HepG2 (cell line): ENCODE measurements around the gene TOE1. TPM values are rescaled to one million over a fixed set of nuclear protein-coding genes. Genes with fewer than 3 reads are reported as not detected.

Experiments
- ATAC-seq: fragments of 200-7000 bp; cut with Tn5 transposase; 3 replicates; pipeline ENCODE4 v1.9.1; 2020; ENCODE audit warnings: mild to moderate bottlenecking, moderate library complexity
- BruUV-seq: library from RNA; stranded (reverse); fragments of 400-500 nt; replicated peaks from 2 replicates; lab custom pipeline; 2021; lab: Mats Ljungman, UMichigan
- CTCF ChIA-PET: fragments of 300-600 bp; formaldehyde crosslinking; extraction: SDS; loops from one replicate; lab custom pipeline; 2021; ENCODE audit warnings: low total read pairs, inconsistent platforms, low intra/inter-chr PET ratio; lab: Yijun Ruan, JAX
- POLR2A ChIA-PET: fragments of 350-600 bp; sonication (Branson Sonifier 250); formaldehyde crosslinking; loops from one replicate; lab custom pipeline; 2020; ENCODE audit warnings: antibody characterized with exemption, inconsistent platforms; lab: Yijun Ruan, JAX
- DNase-seq: peaks from one replicate; pipeline ENCODE4 v3.0.0-alpha.2; 2015; ENCODE audit warnings: low spot score
- FAIRE-seq: peaks from 3 replicates; lab custom pipeline; 2011; peaks lifted over from hg19 to GRCh38; lab: Jason Lieb, UNC
- H2AFZ ChIP-seq: one replicate; pipeline ENCODE4 v1.6.1; 2011; ENCODE audit warnings: low read length, inconsistent platforms
- H3K27ac ChIP-seq: fragments of 300-600 bp; 3 replicates; pipeline ENCODE4 v1.8.0; 2011; ENCODE audit warnings: mixed run types, mild to moderate bottlenecking, mixed read lengths, low read length, inconsistent platforms; ENCODE audit not compliant: insufficient read depth; ENCODE audit errors: extremely low read length
- H3K27me3 ChIP-seq, 2 experiments: fragments of 200-600 bp in 1 of 2; 2 replicates in 1 of 2; 3 replicates in 1 of 2; pipeline versions ENCODE4 v1.6.0 to v1.8.0; 2011; ENCODE audit warnings: low read length in 2 of 2, mild to moderate bottlenecking in 2 of 2, moderate library complexity in 2 of 2, inconsistent platforms in 1 of 2; ENCODE audit not compliant: insufficient read depth in 2 of 2, control insufficient read depth in 1 of 2
- H3K36me3 ChIP-seq, 2 experiments: fragments of 200-600 bp in 1 of 2; replicated peaks in 1 of 2; 2 replicates in 1 of 2; 3 replicates in 1 of 2; pipeline versions ENCODE4 v1.5.1 to v1.8.0; 2011; ENCODE audit warnings: low read length in 2 of 2, inconsistent platforms in 1 of 2; ENCODE audit not compliant: insufficient read depth in 2 of 2, control insufficient read depth in 1 of 2
- H3K4me1 ChIP-seq: 2 replicates; pipeline ENCODE4 v1.5.1; 2012; ENCODE audit warnings: low read length, inconsistent platforms; ENCODE audit not compliant: insufficient read depth
- H3K4me2 ChIP-seq: 2 replicates; pipeline ENCODE4 v1.6.0; 2011; ENCODE audit warnings: low read depth, low read length, inconsistent platforms
- H3K4me3 ChIP-seq, 3 experiments: fragments of 200-600 bp in 1 of 3; sonication (generic), shearing (Covaris generic) in 1 of 3; replicated peaks in 1 of 3; 2 replicates each; pipeline ENCODE4 v1.5.1; 2011 to 2016; ENCODE audit warnings: low read length in 3 of 3, inconsistent platforms in 2 of 3, low read depth in 2 of 3, mild to moderate bottlenecking in 2 of 3, control low read depth in 1 of 3, mixed read lengths in 1 of 3; ENCODE audit not compliant: insufficient read depth in 1 of 3
- H3K79me2 ChIP-seq: one replicate; pipeline ENCODE4 v1.6.1; 2011; ENCODE audit warnings: low read length, inconsistent platforms; ENCODE audit not compliant: insufficient read depth
- H3K9ac ChIP-seq: 2 replicates; pipeline ENCODE4 v1.6.0; 2011; ENCODE audit warnings: mild to moderate bottlenecking, low read depth, low read length, inconsistent platforms; ENCODE audit not compliant: insufficient read depth
- H3K9me3 ChIP-seq: 2 replicates; pipeline ENCODE4 v1.5.1; 2012; ENCODE audit warnings: mild to moderate bottlenecking, low read length
- H4K20me1 ChIP-seq: 2 replicates; pipeline ENCODE4 v1.6.0; 2011; ENCODE audit warnings: inconsistent platforms, mild to moderate bottlenecking, low read length, moderate library complexity; ENCODE audit not compliant: insufficient read depth
- ATM ChIP-seq: fragments of 450-650 bp; IDR thresholded peaks from 2 replicates; pipeline ENCODE4 v1.7.1; 2017; ENCODE audit warnings: mild to moderate bottlenecking, borderline replicate concordance
- CCAR2 ChIP-seq: fragments of 200-400 bp; formaldehyde crosslinking; optimal IDR thresholded peaks from 2 replicates; pipeline ENCODE3; 2018; ENCODE audit warnings: low read depth, mild to moderate bottlenecking, low read length, moderate library complexity
- DPF2 ChIP-seq: sonication (generic); formaldehyde crosslinking; IDR thresholded peaks from 2 replicates; pipeline ENCODE4 v1.4.0; 2020; ENCODE audit warnings: mild to moderate bottlenecking, low read depth, missing genetic modification reagents, borderline replicate concordance
- EP300 ChIP-seq, 3 experiments: sonication (generic) in 1 of 3; formaldehyde crosslinking in 1 of 3; IDR thresholded peaks; 2 replicates each; pipeline versions ENCODE4 v1.5.1 to v1.6.1; 2011 to 2020; ENCODE audit warnings: low read depth in 2 of 3, low read length in 2 of 3, borderline replicate concordance in 1 of 3, improper control_type of control experiment in 1 of 3, mild to moderate bottlenecking in 1 of 3, missing genetic modification reagents in 1 of 3, moderate library complexity in 1 of 3
- MAFF ChIP-seq: IDR thresholded peaks from 2 replicates; pipeline ENCODE4 v1.6.1; 2011; ENCODE audit warnings: low read depth, low read length, improper control_type of control experiment
- PHF8 ChIP-seq: sonication (generic); formaldehyde crosslinking; IDR thresholded peaks from 2 replicates; pipeline ENCODE4 v1.5.0; 2020; ENCODE audit warnings: missing genetic modification reagents
- PITX1 ChIP-seq: sonication (generic); formaldehyde crosslinking; IDR thresholded peaks from 2 replicates; pipeline ENCODE4 v1.5.1; 2020; ENCODE audit warnings: mild to moderate bottlenecking, missing genetic modification reagents
- SPEN ChIP-seq: sonication (generic); formaldehyde crosslinking; IDR thresholded peaks from 2 replicates; pipeline ENCODE4 v1.5.1; 2020; ENCODE audit warnings: low read depth, mild to moderate bottlenecking, missing genetic modification reagents
- TEAD3 ChIP-seq: optimal IDR thresholded peaks from 2 replicates; pipeline ENCODE3; 2016; ENCODE audit warnings: borderline replicate concordance
- U2AF1 ChIP-seq: fragments of 200-400 bp; formaldehyde crosslinking; optimal IDR thresholded peaks from 2 replicates; pipeline ENCODE3; 2017; ENCODE audit warnings: mild to moderate bottlenecking, low read depth, low read length
- U2AF2 ChIP-seq: fragments of 200-400 bp; formaldehyde crosslinking; IDR thresholded peaks from 2 replicates; pipeline ENCODE4 v1.6.1; 2017; ENCODE audit warnings: low read depth, mild to moderate bottlenecking, low read length
- XRCC5 ChIP-seq: fragments of 200-400 bp; formaldehyde crosslinking; optimal IDR thresholded peaks from 2 replicates; pipeline ENCODE3; 2017; ENCODE audit warnings: mild to moderate bottlenecking, low read length
- ZFYVE20 ChIP-seq: sonication (generic); formaldehyde crosslinking; IDR thresholded peaks from 2 replicates; pipeline ENCODE4 v1.8.0; 2023; ENCODE audit warnings: low read depth, mild to moderate bottlenecking, moderate library complexity, missing genetic modification reagents, borderline replicate concordance
- ZNF101 ChIP-seq: sonication (generic); formaldehyde crosslinking; IDR thresholded peaks from 2 replicates; pipeline ENCODE4 v1.4.0; 2020; ENCODE audit warnings: mild to moderate bottlenecking, low read depth, missing genetic modification reagents, borderline replicate concordance
- ZNF180 ChIP-seq: sonication (generic); formaldehyde crosslinking; IDR thresholded peaks from 2 replicates; pipeline ENCODE4 v1.4.0; 2020; ENCODE audit warnings: low read depth, missing genetic modification reagents, borderline replicate concordance
- ZNF644 ChIP-seq: IDR thresholded peaks from 2 replicates; pipeline ENCODE4 v1.6.1; 2016; ENCODE audit warnings: low read depth
- ZNF766 ChIP-seq: sonication (generic); formaldehyde crosslinking; IDR thresholded peaks from 2 replicates; pipeline ENCODE4 v1.5.0; 2020; ENCODE audit warnings: missing genetic modification reagents, borderline replicate concordance
- ZNF773 ChIP-seq: sonication (generic); formaldehyde crosslinking; IDR thresholded peaks from 2 replicates; pipeline ENCODE4 v1.4.0; 2020; ENCODE audit warnings: missing genetic modification reagents, borderline replicate concordance
- WGBS: methylation state at CpG from one replicate; pipeline ENCODE4 v1.1.6; 2017; ENCODE audit warnings: low lambda C conversion rate; 5-methylcytosine and 5-hydroxymethylcytosine counted together
- in situ Hi-C: cut with HindIII; loops from 2 replicates; pipeline ENCODE4 v1.10.0; 2017; ENCODE audit warnings: low pct_unique_long_range_greater_than_20kb; ENCODE audit not compliant: extremely low pct_ligation_motif_present
- intact Hi-C: fragments of 100-400 bp; cut with micrococcal nuclease; formaldehyde crosslinking; loops from one replicate; pipeline ENCODE4 v1.10.0; 2022; ENCODE audit not compliant: unreplicated experiment
- polyA plus RNA-seq, 8 experiments: library from polyadenylated mRNA; depleted of rRNA in 3 of 8; stranded (reverse) in 7 of 8; unstranded in 1 of 8; fragments of >200 nt; fragmentation: Illumina TruSeq in 4 of 8; extraction: Trizol in 4 of 8; gene quantifications; 2 replicates each; pipeline versions ENCODE4 v1.2.1 to v1.2.3, GENCODE V29; 2011 to 2016; ENCODE audit warnings: low read depth in 4 of 8, missing spikeins in 1 of 8, mixed read lengths in 1 of 8; ENCODE audit not compliant: insufficient read depth in 1 of 8
- total RNA-seq, 5 experiments: library from RNA; depleted of rRNA; stranded (reverse); fragments of >200 nt; fragmentation: Illumina TruSeq; extraction: Trizol; gene quantifications; 2 replicates each; pipeline ENCODE4 v1.2.3, GENCODE V29; 2016; ENCODE audit warnings: low read depth in 1 of 5
- TF ChIP-seq, protein P1 (sequence below): IDR thresholded peaks from 2 replicates; pipeline ENCODE4 v1.6.1; 2016; ENCODE audit warnings: mild to moderate bottlenecking, missing biosample characterization, missing genetic modification reagents

TOE1 gene
- total and polyA plus RNA-seq, 2 of the 13 experiments (the other 11 are each of a cell fraction or from before 2014, with no cell fraction given) = 14.1 to 19.0 TPM

DNA sequence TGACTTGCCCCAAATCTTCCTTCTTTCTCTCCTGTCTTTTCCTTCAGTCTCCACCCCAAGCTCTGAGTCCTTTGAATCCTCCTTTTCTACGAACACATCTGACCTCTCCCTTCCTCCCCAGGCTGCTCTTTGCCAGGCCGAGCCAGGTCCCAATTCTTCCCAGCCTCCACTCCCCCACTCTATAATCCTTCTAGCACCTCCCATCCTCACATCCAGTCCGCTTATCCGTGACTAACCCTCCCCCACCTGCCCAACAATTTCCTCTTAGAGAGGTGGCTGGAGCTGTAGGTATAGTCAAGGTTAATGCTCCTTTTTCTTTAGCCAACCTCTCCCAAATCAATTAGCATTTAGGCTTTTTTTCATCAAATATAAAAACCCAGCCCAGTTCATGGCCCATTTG lies 22.8 kb upstream of the TOE1 start:
- H3K27ac ChIP-seq = no peak overlapping the region
- no peak overlapping the region for H3K4me2 ChIP-seq
- no peak overlapping the region for H2AFZ ChIP-seq
- CTCF ChIA-PET = no interaction called here
- FAIRE-seq = no peak
- intact Hi-C loops (no loop called here), in situ Hi-C loops (no loop called here)
- no peak for ATAC-seq
- no TSS peak for BruUV-seq
- POLR2A ChIA-PET = no interaction called here
- H3K9ac ChIP-seq = no peak overlapping the region
- H3K27me3 ChIP-seq = peaks cover 0 to 2% of the 10 kb centered on the region in 2 experiments; a peak in 1 of 5 replicates
- TF ChIP-seq U2AF1 (no peak), EP300 (IDR thresholded peaks at IDR 0.05; ENCODE audit: low read depth in 2 of 2, low read length in 2 of 2) (no peak), EP300 (CRISPR knock-in tag; IDR thresholded peaks at IDR 0.05; ENCODE audit: borderline replicate concordance) (no peak), PITX1 (no peak), TEAD3 (CRISPR knock-in tag) (no peak), PHF8 (CRISPR knock-in tag) (no peak), DPF2 (no peak), CCAR2 (no peak), ZNF180 (CRISPR knock-in tag) (no peak), ZNF766 (CRISPR knock-in tag) (no peak), MAFF (no peak), ZFYVE20 (CRISPR knock-in tag) (no peak), XRCC5 (no peak), SPEN (CRISPR knock-in tag) (no peak), ZNF773 (no peak), ATM (no peak), ZNF101 (CRISPR knock-in tag) (no peak), U2AF2 (no peak), ZNF644 (CRISPR knock-in tag) (no peak)
- TF ChIP-seq, protein P1, sequence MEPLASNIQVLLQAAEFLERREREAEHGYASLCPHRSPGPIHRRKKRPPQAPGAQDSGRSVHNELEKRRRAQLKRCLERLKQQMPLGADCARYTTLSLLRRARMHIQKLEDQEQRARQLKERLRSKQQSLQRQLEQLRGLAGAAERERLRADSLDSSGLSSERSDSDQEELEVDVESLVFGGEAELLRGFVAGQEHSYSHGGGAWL (CRISPR knock-in tag) = no peak
- no peaks in the 10 kb centered on the region for H3K79me2 ChIP-seq
- H3K4me3 ChIP-seq = no peak overlapping the region
- no peaks in the 10 kb centered on the region for H4K20me1 ChIP-seq
- H3K9me3 ChIP-seq = no peaks in the 10 kb centered on the region
- no peak for DNase-seq
- WGBS = 50% methylated on average over 4 of the region's 4 CpGs
- H3K36me3 ChIP-seq = no peaks in the 10 kb centered on the region
- H3K4me1 ChIP-seq = peaks cover 30% of the 10 kb centered on the region
